Measurements from ENCODE around the gene C11orf58.

Gene C11orf58

DNA sequence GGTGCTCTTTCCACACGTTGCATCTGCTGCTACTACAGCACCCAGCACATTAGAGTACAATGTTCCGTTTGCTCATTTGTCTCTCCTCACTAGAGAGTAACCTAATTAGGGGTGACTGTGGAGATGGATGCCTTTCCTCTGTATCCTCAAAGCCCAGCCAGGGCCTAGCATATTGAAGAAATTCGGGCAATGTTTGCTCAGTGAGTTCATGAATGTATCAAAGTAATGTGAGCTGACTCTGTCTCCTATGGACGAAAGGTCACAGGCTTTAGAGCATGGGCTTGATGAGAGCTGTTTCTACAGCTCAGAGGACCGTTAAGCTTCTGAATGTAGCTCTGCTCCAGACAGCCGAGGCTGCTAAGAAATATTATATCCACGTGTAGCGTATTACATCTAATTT lies 67.5 kb downstream of the C11orf58 start:
- no peaks in the 10 kb centered on the region for H3K4me1 ChIP-seq (ENCODE audit: control insufficient read depth, insufficient read depth, low read length)
- no peak overlapping the region for H3K27ac ChIP-seq (ENCODE audit: low read depth, low read length)
- H3K9me3 ChIP-seq (ENCODE audit: control insufficient read depth, insufficient read depth, low read depth, low read length): no peaks in the 10 kb centered on the region

DNA sequence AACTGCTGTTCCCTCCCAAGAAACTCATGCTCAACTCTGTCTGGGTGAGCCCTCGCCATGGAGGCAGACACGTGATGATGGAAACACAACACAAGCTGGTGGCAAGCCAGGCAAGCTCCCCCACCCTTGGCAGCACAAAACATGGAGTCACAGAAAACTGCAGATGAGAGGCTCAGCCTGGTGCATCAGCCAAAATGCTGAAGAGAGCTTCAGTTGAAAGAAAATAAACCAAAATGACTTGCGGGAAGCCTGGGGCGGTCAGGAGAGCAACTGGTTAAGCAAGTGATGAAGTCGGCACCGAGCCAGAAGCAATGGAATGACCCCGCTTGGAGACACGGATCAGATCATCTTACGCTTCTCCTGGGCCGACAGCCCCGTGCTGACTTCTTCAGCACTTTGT lies 68.3 kb downstream of the C11orf58 start:
- Histone ChIP-seq H3K4me3 (ENCODE audit: low read depth, low read length) (no peak overlapping the region), H3K27me3 (ENCODE audit: control insufficient read depth, insufficient read depth, low read length) (no peaks in the 10 kb centered on the region), H3K4me1 (ENCODE audit: control insufficient read depth, insufficient read depth, low read length) (no peaks in the 10 kb centered on the region), H3K9ac (ENCODE audit: low read length) (no peak overlapping the region), H3K9me3 (ENCODE audit: control insufficient read depth, insufficient read depth, low read depth, low read length) (no peaks in the 10 kb centered on the region), H3K36me3 (ENCODE audit: control insufficient read depth, insufficient read depth, low read length) (no peaks in the 10 kb centered on the region), H3K27ac (ENCODE audit: low read depth, low read length) (no peak overlapping the region)

More for the DNA sequence above, 67.5 kb downstream of the C11orf58 start:
- no peaks in the 10 kb centered on the region for H3K27me3 ChIP-seq (ENCODE audit: control insufficient read depth, insufficient read depth, low read length)
- no peak overlapping the region for H3K9ac ChIP-seq (ENCODE audit: low read length)
- no peak overlapping the region for H3K4me3 ChIP-seq (ENCODE audit: low read depth, low read length)
- no peaks in the 10 kb centered on the region for H3K36me3 ChIP-seq (ENCODE audit: control insufficient read depth, insufficient read depth, low read length)

DNA sequence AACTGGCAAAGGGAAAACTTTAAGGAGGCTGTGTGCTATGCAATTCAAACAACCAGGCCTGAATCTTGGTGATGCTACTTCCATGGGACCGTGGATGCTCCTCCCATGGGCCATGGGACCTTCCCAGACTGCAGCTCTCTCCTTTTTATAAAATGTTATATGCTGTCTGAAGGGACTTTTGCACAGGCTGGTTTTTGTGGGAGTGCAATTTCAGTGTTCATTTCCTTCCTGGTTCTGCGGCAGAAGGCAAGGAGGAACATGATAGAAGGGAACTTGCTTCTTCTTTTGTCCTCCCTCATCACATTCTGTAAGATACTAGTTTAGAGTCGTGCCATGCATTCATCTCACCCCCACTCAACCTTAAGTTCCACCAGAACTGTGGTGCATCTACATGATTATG lies 68.9 kb downstream of the C11orf58 start:
- no peak overlapping the region for H3K27ac ChIP-seq (ENCODE audit: low read depth, low read length)
- no peaks in the 10 kb centered on the region; the same call in 1 of the 2 replicates for H3K4me1 ChIP-seq (ENCODE audit: control insufficient read depth, insufficient read depth, low read length)
- H3K36me3 ChIP-seq (ENCODE audit: control insufficient read depth, insufficient read depth, low read length): no peaks in the 10 kb centered on the region
- no peak overlapping the region for H3K9ac ChIP-seq (ENCODE audit: low read length)
- H3K27me3 ChIP-seq (ENCODE audit: control insufficient read depth, insufficient read depth, low read length): no peaks in the 10 kb centered on the region
- no peak overlapping the region for H3K4me3 ChIP-seq (ENCODE audit: low read depth, low read length)
- no peaks in the 10 kb centered on the region for H3K9me3 ChIP-seq (ENCODE audit: control insufficient read depth, insufficient read depth, low read depth, low read length)
